Activated naive CD4-positive, alpha-beta T cell treated with anti-CD3 and anti-CD28 coated beads, Interleukin-2, amount 10 ng/mL, durations not matched to agents 7 days and 5 days (primary cell): ENCODE data around the gene KIF26B.

ENCODE experiments used
- CTCF ChIA-PET: fragments of 350-600 bp; sonication (Branson Sonifier 250); formaldehyde crosslinking; loops from one replicate; lab custom pipeline; 2021; ENCODE audit warnings: antibody characterized with exemption; lab: Charles Lee
- DNase-seq: peaks from one replicate; pipeline ENCODE4 v3.0.0-alpha.2; 2020
- H3K27ac Mint-ChIP-seq: one replicate; pipeline ENCODE4 v1.8.0; 2021; ENCODE audit warnings: mild to moderate bottlenecking, moderate library complexity, mixed read lengths
- H3K27me3 Mint-ChIP-seq: one replicate; pipeline ENCODE4 v1.8.0; 2021; ENCODE audit warnings: mild to moderate bottlenecking, mixed read lengths
- H3K36me3 Mint-ChIP-seq: one replicate; pipeline ENCODE4 v1.8.0; 2021; ENCODE audit warnings: mixed read lengths
- H3K4me1 Mint-ChIP-seq: one replicate; pipeline ENCODE4 v1.8.0; 2021; ENCODE audit warnings: mixed read lengths
- H3K4me3 Mint-ChIP-seq: one replicate; pipeline ENCODE4 v1.8.0; 2021; ENCODE audit warnings: mild to moderate bottlenecking, moderate library complexity, mixed read lengths
- H3K9me3 Mint-ChIP-seq: one replicate; pipeline ENCODE4 v1.8.0; 2021; ENCODE audit warnings: mixed read lengths

The KIF26B gene

DNA sequence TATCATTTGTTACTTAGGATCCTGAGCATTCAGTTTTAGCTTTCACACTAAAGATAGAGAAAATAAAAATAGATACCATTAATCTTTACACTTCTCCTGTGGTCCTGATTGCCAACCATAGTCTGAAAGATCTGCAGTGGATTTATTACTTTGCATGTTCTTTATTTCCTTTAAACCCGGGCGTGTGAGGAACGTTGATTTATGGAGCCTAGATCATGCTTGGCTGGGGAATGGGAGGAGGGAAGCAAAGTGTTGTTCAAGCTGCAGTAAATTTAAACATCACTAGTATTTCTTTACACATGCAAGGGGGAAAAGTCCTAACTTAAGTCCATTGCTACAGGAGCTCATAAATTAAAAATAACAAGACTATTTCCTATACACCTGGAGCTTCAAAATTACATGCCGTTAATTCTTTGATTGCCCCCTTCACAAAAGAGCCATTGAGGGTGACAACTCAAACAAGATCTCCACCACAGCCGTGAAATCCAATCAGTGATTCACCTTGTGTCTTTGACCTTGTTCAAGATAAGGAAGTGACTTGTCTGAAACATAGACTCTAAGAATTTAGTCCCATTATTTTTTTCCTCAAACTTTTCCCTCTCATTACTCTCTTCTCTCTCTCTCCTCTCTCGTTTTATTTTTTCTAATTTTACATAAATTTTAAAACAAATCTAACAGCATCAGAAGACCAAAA is 282.7 kb downstream of the KIF26B start:
- no peaks in the 10 kb centered on the region for H3K36me3 Mint-ChIP-seq
- DNase-seq, result no peak
- no peak overlapping the region for H3K4me3 Mint-ChIP-seq
- no peaks in the 10 kb centered on the region for H3K27me3 Mint-ChIP-seq
- H3K27ac Mint-ChIP-seq, result no peak overlapping the region
- no peaks in the 10 kb centered on the region for H3K9me3 Mint-ChIP-seq
- H3K4me1 Mint-ChIP-seq, result no peaks in the 10 kb centered on the region
- CTCF ChIA-PET, result no interaction called here

DNA sequence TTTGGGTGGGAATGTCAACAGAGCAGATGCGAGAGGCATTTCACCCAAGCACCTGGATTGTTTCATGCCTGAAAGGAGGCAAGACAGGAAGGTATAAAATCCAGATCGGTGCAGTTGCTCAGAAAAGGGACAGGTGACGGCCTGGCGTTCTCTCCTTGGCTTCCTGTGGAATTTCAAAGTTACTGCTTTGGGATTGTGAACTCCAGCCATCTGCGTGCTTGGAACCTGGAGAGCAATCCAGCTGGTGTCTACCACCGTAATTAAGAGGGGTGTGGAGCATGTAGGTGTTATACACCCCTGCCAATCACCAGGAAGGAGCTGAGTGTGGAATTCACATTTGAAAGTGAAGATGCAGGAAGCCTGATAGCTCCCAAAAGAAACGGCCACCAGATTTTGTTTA is 286.1 kb downstream of the KIF26B start:
- Mint-ChIP-seq H3K4me3 (no peak overlapping the region), H3K4me1 (no peaks in the 10 kb centered on the region), H3K36me3 (no peaks in the 10 kb centered on the region), H3K27me3 (no peaks in the 10 kb centered on the region), H3K27ac (no peak overlapping the region), H3K9me3 (no peaks in the 10 kb centered on the region)
- DNase-seq, result no peak
- CTCF ChIA-PET, result no interaction called here

DNA sequence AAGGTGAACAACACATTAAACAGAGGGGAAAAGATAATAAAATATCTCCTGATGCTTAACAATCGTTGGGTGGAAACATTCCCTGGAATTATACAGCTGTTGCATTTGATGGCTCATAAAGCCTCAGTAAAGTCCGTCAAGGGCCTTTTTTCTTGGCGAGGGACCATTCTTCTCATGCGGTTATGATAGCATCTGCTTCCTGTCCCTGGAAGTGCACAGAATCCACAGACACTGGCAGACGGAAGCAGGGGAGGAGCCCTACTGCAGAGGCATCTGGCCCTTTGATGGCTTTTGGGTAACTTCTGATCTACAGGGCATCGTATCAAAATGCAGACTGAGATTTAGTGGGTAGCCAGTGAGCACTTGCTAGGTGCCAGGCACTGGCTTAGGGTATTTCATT is 286.9 kb downstream of the KIF26B start:
- H3K9me3 Mint-ChIP-seq, result no peaks in the 10 kb centered on the region

DNA sequence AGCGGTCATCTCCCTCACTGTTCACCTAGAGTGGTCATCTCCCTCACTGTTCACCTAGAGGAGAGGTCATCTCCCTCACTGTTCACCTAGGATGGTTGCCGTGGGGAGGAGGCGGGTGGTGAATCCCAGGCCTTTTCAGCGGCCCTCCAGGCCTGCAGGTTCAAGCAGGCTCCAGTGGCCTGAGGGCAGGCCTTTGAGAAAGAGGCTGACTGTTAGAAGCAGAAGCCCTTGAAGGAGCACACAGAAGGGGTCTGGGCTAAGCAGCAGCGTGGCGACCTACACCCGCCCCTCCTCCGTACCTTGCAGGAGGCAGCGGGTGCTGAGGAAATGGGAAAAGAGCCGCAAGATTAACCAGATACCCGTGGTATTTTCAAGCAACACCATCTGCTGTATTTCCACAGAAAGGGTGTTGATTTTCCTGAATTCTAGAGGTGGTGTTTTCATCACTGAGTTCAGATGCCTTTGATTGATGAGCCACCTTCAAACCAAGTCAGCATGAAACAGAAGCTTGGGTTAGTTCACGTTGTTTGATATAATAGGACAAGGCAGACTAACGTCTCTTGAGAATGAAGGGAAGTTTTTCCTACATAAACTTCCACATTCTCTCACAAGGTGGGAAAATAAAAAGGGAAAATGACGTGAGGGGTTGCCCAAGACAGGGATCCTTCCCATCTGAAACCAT is 289.5 kb downstream of the KIF26B start:
- H3K9me3 Mint-ChIP-seq, result no peaks in the 10 kb centered on the region
- H3K36me3 Mint-ChIP-seq, result no peaks in the 10 kb centered on the region
- no peaks in the 10 kb centered on the region for H3K27me3 Mint-ChIP-seq
- H3K4me3 Mint-ChIP-seq, result no peak overlapping the region
- H3K27ac Mint-ChIP-seq, result no peak overlapping the region
- H3K4me1 Mint-ChIP-seq, result no peaks in the 10 kb centered on the region
- DNase-seq, result no peak
- CTCF ChIA-PET, result no interaction called here

More for the DNA sequence above, 286.9 kb downstream of the KIF26B start:
- Mint-ChIP-seq H3K4me3 (no peak overlapping the region), H3K36me3 (no peaks in the 10 kb centered on the region), H3K27ac (no peak overlapping the region), H3K4me1 (no peaks in the 10 kb centered on the region), H3K27me3 (no peaks in the 10 kb centered on the region)
- CTCF ChIA-PET, result no interaction called here
- DNase-seq, result no peak

DNA sequence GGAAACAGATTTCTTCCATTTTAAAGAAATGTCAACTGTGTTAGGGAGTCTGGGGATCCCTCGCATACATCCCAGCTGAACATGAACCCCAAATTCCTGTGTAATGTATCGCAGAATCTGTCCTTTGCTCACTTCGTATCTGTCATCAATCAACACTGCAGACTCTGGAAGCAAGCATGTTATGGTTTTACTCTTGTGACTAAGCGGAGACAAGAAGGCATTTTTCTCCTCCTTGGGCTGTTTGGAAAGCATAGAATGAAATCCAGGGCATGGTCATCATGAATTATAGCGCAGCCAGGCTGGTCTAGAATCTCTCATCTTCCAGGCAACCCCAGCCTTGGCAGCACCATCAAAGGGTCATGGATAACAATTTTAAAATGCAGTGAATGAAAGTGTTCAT is 290.2 kb downstream of the KIF26B start:
- CTCF ChIA-PET, result no interaction called here
- no peaks in the 10 kb centered on the region for H3K9me3 Mint-ChIP-seq
- H3K36me3 Mint-ChIP-seq, result no peaks in the 10 kb centered on the region
- no peak for DNase-seq
- no peaks in the 10 kb centered on the region for H3K4me1 Mint-ChIP-seq
- no peaks in the 10 kb centered on the region for H3K27me3 Mint-ChIP-seq
- H3K27ac Mint-ChIP-seq, result no peak overlapping the region
- H3K4me3 Mint-ChIP-seq, result no peak overlapping the region

DNA sequence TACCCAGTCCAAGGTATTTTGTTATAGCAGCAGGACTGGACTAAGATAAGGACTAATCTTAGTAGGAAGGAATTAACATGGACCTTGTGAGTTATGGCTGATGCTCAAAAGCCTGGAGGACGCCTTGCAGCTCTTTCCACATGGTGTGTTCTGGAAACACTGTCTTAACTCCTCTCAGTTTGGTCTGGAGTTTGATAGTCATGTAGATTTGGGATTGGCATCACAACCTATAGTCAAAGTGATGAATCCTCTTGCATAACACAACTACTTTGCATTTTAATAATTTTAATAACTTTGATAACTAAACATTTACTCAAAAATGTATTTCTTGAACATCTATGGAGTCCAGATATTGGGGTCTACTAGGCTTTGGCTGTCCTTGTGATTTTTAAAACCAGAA is 293.7 kb downstream of the KIF26B start:
- CTCF ChIA-PET, result interaction anchor here (0.6 kb wide), 1 partner anchor 1426 kb away, joined by 3 read pairs; no protein-coding TSS in a partner anchor
- no peaks in the 10 kb centered on the region for H3K9me3 Mint-ChIP-seq
- H3K27me3 Mint-ChIP-seq, result no peaks in the 10 kb centered on the region
- no peak overlapping the region for H3K4me3 Mint-ChIP-seq
- DNase-seq, result no peak
- no peak overlapping the region for H3K27ac Mint-ChIP-seq
- H3K36me3 Mint-ChIP-seq, result no peaks in the 10 kb centered on the region
- no peaks in the 10 kb centered on the region for H3K4me1 Mint-ChIP-seq

DNA sequence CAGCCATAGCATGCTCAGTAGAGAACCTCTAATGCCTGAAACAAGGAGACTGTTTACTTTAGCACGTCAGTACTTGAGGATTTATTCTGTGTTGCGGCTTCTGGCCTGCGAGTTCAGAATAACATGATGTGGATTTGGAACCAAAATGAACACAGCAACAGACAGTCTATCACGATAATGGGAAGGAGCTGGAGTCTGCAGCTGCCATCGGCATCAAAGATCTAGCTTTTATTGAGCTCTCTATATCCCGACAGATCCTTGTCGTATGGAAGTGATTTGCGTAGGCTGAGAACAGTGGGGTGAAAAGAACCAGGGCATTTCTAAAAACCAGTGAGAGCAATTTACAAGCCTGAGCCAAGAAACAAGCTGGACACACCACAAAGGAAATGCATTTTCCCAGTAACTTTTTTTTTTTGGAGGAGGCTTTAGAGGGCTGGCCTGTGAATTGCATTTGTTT is 294.2 kb downstream of the KIF26B start:
- no peak for DNase-seq

DNA sequence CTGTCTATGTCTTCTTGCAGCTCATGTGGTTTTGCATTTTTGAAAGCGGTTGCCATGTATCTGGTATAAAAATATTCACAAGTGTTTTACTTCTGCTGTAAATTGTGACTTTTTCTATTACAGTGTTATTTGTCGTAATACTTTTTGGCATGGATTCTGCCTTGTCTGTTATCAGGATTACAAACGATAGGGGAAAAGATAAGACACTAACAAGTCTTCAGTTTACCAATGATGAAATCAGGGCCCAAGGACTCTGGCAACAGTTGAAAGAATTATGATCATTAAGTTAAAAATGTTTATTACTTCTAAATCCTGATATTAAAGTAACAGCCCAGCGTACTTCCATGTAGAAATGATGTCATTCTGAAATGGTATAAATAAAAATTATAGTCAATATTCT is 298.8 kb downstream of the KIF26B start:
- no peaks in the 10 kb centered on the region for H3K9me3 Mint-ChIP-seq
- CTCF ChIA-PET, result no interaction called here
- no peak overlapping the region for H3K4me3 Mint-ChIP-seq
- H3K4me1 Mint-ChIP-seq, result no peaks in the 10 kb centered on the region
- DNase-seq, result no peak
- H3K36me3 Mint-ChIP-seq, result no peaks in the 10 kb centered on the region
- H3K27me3 Mint-ChIP-seq, result no peaks in the 10 kb centered on the region
- H3K27ac Mint-ChIP-seq, result no peak overlapping the region

More for the DNA sequence above, 294.2 kb downstream of the KIF26B start:
- CTCF ChIA-PET, result interaction anchor here (0.6 kb wide), 1 partner anchor 1426 kb away, joined by 3 read pairs; no protein-coding TSS in a partner anchor
- Mint-ChIP-seq H3K27ac (no peak overlapping the region), H3K9me3 (no peaks in the 10 kb centered on the region), H3K4me3 (no peak overlapping the region), H3K4me1 (no peaks in the 10 kb centered on the region), H3K27me3 (no peaks in the 10 kb centered on the region), H3K36me3 (no peaks in the 10 kb centered on the region)

DNA sequence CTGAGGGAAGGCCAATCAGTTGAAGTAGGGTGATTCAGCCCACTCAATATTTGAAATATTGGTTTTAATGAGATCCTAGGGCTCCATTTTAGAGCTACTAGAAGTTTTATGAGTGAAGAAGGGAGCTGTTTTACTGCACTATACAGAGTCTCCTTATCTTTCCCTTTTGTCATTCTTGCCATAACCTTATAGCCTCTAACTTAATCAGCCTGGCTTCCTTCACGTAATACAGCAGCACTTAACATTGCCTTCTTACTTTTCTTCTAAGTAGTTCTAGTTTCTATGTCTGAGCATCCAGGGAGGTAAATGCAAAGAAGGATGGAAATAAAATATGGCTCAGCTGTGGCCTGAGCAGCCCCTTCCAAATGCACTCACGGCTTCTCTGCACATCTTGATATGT is 299.3 kb downstream of the KIF26B start:
- H3K27ac Mint-ChIP-seq, result no peak overlapping the region
- no peaks in the 10 kb centered on the region for H3K36me3 Mint-ChIP-seq
- CTCF ChIA-PET, result no interaction called here
- no peaks in the 10 kb centered on the region for H3K27me3 Mint-ChIP-seq
- H3K4me1 Mint-ChIP-seq, result no peaks in the 10 kb centered on the region
- no peak for DNase-seq
- H3K9me3 Mint-ChIP-seq, result no peaks in the 10 kb centered on the region
- no peak overlapping the region for H3K4me3 Mint-ChIP-seq

DNA sequence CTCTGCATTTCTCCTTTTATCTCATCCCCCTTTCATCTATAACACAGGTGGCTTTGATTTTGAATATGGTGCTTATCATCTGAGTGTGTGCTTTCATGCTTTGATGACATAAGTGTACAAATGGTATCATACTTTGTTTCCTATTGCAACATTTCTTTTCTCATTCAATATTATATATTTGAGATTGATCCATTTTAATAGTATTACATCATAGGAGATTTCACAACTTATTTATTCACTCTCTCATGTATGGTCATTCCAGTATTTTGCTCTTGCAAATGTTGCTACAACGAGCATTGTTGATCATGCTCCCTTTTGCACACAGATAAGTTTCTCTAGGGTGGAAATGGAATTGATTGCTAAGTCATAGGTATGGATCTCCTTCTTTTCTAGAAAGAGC is 302.8 kb downstream of the KIF26B start:
- Mint-ChIP-seq H3K27ac (no peak overlapping the region), H3K27me3 (no peaks in the 10 kb centered on the region), H3K4me3 (no peak overlapping the region), H3K36me3 (no peaks in the 10 kb centered on the region), H3K9me3 (no peaks in the 10 kb centered on the region), H3K4me1 (no peaks in the 10 kb centered on the region)
- CTCF ChIA-PET, result no interaction called here
- no peak for DNase-seq

DNA sequence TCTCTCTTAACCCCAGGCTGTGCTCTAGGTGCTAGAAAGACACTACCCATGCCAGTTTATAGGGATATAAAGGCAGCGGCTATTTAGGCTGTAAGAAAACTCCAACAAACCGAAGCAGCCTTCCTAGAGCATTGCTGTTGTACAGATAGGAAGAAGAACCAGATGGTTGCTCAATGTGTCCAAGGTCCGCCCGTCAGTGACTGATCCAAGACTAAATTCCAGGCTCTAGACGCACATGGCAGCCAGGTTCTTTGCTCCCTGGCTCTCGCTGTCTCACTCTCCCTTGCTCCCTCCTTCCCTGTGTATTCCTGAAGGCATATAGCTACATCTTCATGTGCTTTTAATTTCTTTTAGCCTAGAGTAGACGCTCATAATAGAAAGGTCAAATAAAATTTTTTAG is 303.4 kb downstream of the KIF26B start:
- H3K36me3 Mint-ChIP-seq, result no peaks in the 10 kb centered on the region
- H3K4me1 Mint-ChIP-seq, result no peaks in the 10 kb centered on the region
- CTCF ChIA-PET, result no interaction called here
- H3K4me3 Mint-ChIP-seq, result no peak overlapping the region
- no peak for DNase-seq
- no peaks in the 10 kb centered on the region for H3K27me3 Mint-ChIP-seq
- H3K9me3 Mint-ChIP-seq, result no peaks in the 10 kb centered on the region
- no peak overlapping the region for H3K27ac Mint-ChIP-seq

DNA sequence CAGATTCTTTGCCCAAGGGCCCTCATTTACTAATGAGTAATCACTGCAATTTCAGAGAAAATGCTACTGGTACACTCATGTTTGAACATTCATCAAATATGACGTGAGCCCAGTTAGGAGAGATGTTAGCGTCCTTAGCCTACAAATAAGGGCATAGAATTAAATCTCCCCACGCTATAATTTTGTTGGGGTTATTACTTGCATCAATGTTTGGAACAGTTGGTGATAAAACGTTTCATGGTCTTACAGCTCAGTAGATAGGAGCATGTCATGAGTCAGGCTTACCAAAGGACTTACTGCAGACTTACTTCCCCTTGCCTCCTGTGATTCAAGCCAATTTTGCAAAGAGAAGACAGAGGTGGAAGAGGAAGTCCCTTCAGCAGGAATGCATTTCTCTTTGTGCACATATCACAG is 304.0 kb downstream of the KIF26B start:
- no peak overlapping the region for H3K4me3 Mint-ChIP-seq
- no peaks in the 10 kb centered on the region for H3K4me1 Mint-ChIP-seq
- H3K36me3 Mint-ChIP-seq, result no peaks in the 10 kb centered on the region
- H3K27ac Mint-ChIP-seq, result no peak overlapping the region
- H3K27me3 Mint-ChIP-seq, result no peaks in the 10 kb centered on the region
- H3K9me3 Mint-ChIP-seq, result no peaks in the 10 kb centered on the region
- no peak for DNase-seq
- CTCF ChIA-PET, result no interaction called here

DNA sequence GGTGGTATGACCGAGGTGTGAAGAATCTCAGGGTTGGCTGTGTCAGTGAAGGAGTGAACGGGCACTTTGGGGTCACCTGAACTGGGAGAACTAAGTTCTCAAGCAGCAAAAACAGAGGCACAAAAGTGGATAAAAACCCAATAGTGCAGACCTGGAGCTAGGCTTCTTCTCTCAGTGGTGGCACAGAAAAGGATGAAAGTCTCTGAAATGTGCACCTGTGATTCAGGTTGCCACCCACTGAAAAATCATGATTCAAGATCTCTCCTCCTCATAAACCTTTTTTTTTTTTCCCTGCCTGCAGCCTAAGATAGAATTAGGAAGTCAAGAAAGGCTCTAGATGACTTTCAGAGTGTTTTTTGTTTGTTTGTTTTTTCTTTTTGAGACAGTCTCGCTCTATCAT is 304.8 kb downstream of the KIF26B start:
- Mint-ChIP-seq H3K9me3 (peaks cover 8% of the 10 kb centered on the region), H3K27me3 (no peaks in the 10 kb centered on the region)

DNA sequence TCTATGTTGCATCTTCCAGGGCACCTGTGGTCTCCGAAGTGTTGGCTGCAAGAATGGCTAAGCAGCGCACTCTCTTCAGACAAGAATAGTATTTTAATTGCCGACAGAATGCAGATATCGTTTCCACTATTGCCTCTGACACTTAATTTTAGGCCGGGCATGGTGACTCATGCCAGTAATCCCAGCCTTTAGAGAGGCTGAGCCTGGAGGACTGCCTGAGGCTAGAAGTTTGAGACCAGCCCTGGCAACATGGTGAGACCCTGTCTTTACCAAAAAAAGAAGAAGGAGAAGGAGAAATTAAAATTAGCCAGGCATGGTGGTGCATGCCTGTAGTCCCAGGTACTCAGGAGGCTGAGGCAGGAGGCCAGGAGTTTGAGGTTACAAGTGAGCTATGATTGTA is 306.9 kb downstream of the KIF26B start:
- no peaks in the 10 kb centered on the region for H3K36me3 Mint-ChIP-seq
- H3K4me1 Mint-ChIP-seq, result no peaks in the 10 kb centered on the region
- peaks cover 8% of the 10 kb centered on the region for H3K9me3 Mint-ChIP-seq
- no peak overlapping the region for H3K27ac Mint-ChIP-seq
- no peaks in the 10 kb centered on the region for H3K27me3 Mint-ChIP-seq
- CTCF ChIA-PET, result no interaction called here
- DNase-seq, result no peak
- H3K4me3 Mint-ChIP-seq, result no peak overlapping the region

More for the DNA sequence above, 304.8 kb downstream of the KIF26B start:
- Mint-ChIP-seq H3K4me1 (no peaks in the 10 kb centered on the region), H3K4me3 (no peak overlapping the region), H3K27ac (no peak overlapping the region), H3K36me3 (no peaks in the 10 kb centered on the region)
- CTCF ChIA-PET, result no interaction called here
- DNase-seq, result no peak

DNA sequence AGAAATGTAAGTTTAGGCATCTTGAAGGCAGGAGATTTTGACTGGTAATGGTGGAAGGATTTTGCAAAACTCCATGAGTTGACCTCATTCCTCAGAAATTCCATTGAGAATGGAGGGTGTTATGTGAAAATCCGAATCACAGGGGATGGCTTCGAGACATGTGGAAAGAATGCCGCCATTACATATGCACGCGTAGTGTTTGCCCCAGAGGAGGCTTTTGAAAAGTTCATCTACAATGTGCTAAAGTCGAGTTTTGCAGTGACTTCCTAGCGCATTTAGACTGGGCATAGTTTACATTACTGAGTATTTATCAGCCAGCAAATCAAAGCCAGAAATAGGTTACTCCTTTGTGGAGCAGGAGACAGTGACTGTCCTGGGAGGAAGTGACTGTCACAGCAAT is 307.4 kb downstream of the KIF26B start:
- no peak for DNase-seq
- Mint-ChIP-seq H3K4me3 (no peak overlapping the region), H3K27ac (no peak overlapping the region), H3K36me3 (no peaks in the 10 kb centered on the region), H3K9me3 (peaks cover 8% of the 10 kb centered on the region), H3K27me3 (no peaks in the 10 kb centered on the region), H3K4me1 (no peaks in the 10 kb centered on the region)
- CTCF ChIA-PET, result no interaction called here
